ENCODE measurements around the gene SWT1.

DNA sequence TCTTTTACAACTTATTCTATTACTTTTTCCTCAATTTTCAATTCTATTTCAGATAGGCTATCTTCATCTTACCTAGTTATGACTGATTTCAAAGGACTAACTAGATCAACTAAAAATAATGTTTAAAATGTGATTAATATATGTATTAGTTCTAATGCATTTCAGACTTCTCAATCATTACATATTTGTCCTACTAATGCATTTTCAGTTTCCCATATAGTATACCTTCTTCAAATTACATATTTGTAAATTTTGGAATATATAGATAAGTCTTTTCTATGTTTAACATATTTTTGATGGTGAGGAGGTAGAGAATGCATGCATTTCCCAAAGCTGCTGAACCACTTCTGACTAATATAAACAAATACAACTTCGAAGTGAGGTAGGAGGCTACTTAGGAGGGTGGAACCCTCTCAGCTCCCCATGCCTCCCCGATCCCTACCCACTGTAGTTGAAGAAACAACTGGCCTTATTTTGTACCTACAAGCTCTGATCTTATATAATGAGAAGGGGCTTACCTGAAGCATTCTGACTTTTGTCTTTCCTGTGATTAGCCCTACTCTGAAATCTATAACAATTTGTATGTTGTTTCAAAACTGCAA, 2.0 kb upstream of the SWT1 start:
- TF ChIP-seq, protein P1, sequence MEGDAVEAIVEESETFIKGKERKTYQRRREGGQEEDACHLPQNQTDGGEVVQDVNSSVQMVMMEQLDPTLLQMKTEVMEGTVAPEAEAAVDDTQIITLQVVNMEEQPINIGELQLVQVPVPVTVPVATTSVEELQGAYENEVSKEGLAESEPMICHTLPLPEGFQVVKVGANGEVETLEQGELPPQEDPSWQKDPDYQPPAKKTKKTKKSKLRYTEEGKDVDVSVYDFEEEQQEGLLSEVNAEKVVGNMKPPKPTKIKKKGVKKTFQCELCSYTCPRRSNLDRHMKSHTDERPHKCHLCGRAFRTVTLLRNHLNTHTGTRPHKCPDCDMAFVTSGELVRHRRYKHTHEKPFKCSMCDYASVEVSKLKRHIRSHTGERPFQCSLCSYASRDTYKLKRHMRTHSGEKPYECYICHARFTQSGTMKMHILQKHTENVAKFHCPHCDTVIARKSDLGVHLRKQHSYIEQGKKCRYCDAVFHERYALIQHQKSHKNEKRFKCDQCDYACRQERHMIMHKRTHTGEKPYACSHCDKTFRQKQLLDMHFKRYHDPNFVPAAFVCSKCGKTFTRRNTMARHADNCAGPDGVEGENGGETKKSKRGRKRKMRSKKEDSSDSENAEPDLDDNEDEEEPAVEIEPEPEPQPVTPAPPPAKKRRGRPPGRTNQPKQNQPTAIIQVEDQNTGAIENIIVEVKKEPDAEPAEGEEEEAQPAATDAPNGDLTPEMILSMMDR (IDR thresholded peaks at IDR 0.05): no peak
- no peak for TF ChIP-seq POLR2A (IDR thresholded peaks at IDR 0.05)

Measured in gastroesophageal sphincter (tissue), 3 donors.